Fibroblast of villous mesenchyme (primary cell): ENCODE results near the gene SLC5A5. TPM values are rescaled to one million over a fixed set of nuclear protein-coding genes. Genes with fewer than 3 reads are reported as not detected.
A peak's percentile ranks its signal among the peaks of the same experiment; 100 is the strongest.

Source experiments
- DNase-seq: peaks from one replicate; pipeline ENCODE4 v3.0.0-alpha.2; 2010; ENCODE audit warnings: low read depth
- H3K4me3 ChIP-seq: 2 replicates; pipeline ENCODE4 v1.5.1; 2011; ENCODE audit warnings: low read depth, mild to moderate bottlenecking, low read length
- CTCF ChIP-seq: IDR thresholded peaks from 2 replicates; pipeline ENCODE4 v1.5.1; 2012; ENCODE audit warnings: low read depth, mild to moderate bottlenecking, low read length; ENCODE audit not compliant: insufficient read depth
- total RNA-seq: library from RNA; depleted of rRNA; stranded (reverse); fragments of >200 nt; gene quantifications from 2 replicates; pipeline ENCODE4 v1.2.3, GENCODE V29; 2012

SLC5A5 gene
- total RNA-seq, 1 donor = not detected

GRCh38 chr19:17922138-17922537, 50.4 kb downstream of the SLC5A5 start:
- no peak for TF ChIP-seq CTCF
- H3K4me3 ChIP-seq = no peak overlapping the region
- no peak for DNase-seq

GRCh38 chr19:17926044-17926443, 54.3 kb downstream of the SLC5A5 start:
- H3K4me3 ChIP-seq = no peak overlapping the region
- no peak for TF ChIP-seq CTCF
- no peak for DNase-seq

GRCh38 chr19:17929056-17929455, 57.3 kb downstream of the SLC5A5 start:
- DNase-seq = no peak
- no peak overlapping the region for H3K4me3 ChIP-seq
- no peak for TF ChIP-seq CTCF

GRCh38 chr19:17931532-17932191, 59.9 kb downstream of the SLC5A5 start:
- TF ChIP-seq CTCF = no peak
- no peak for DNase-seq
- H3K4me3 ChIP-seq = peak overlapping the region; percentile 95

- DNase-seq = peak; percentile 94
- peak; percentile 93 for TF ChIP-seq CTCF
- peak within 1 kb of the TSS; percentile 95 for H3K4me3 ChIP-seq
These were observed 61.0 kb downstream of the SLC5A5 start, which contains the start of gene CCDC124 for GRCh38 chr19:17932485-17933338. CCDC124 (plus strand) TSS chr19:17933015; CDS start chr19:17936421, 3,406 bp downstream.

- DNase-seq = peak; percentile 27
- TF ChIP-seq CTCF = no peak
- peak overlapping the region; percentile 95 for H3K4me3 ChIP-seq
These were observed 61.8 kb downstream of the SLC5A5 start for GRCh38 chr19:17933414-17934129.
